Jurkat, Clone E6-1 (cell line): ENCODE data around the gene LGI2. TPM values are rescaled to one million over a fixed set of nuclear protein-coding genes. Genes with fewer than 3 reads are reported as not detected.
"Not testable (repeated sequence)": the region's sequence is repeated elsewhere in the genome, so short reads cannot be mapped to it uniquely, and the experiment has no call there.

Experiments
- DNase-seq: peaks from one replicate; pipeline ENCODE4 v3.0.0-alpha.2; 2011; ENCODE audit warnings: low read depth, low spot score
- H3K4me3 ChIP-seq: 2 replicates; pipeline ENCODE4 v1.5.1; 2011; ENCODE audit warnings: mild to moderate bottlenecking, low read length, control low read depth, moderate library complexity
- polyA plus RNA-seq: library from polyadenylated mRNA; unstranded; fragments of >200 nt; gene quantifications from one replicate; pipeline ENCODE4 v1.2.1, GENCODE V29; 2012; ENCODE audit warnings: missing spikeins; ENCODE audit not compliant: insufficient read length, insufficient read depth

The LGI2 gene
- polyA plus RNA-seq = not detected

- DNase-seq = no peak
- H3K4me3 ChIP-seq = no peak within 1 kb of the TSS
These were observed at the start of gene LGI2 for GRCh38 chr4:25030277-25031076. TSS of gene LGI2 (minus strand) at chr4:25030946. CDS start at chr4:25030693, 253 bp downstream.

GRCh38 chr4:25078523-25078922 is 47.8 kb upstream of the LGI2 start:
- H3K4me3 ChIP-seq = no peak overlapping the region
- no peak for DNase-seq

DNA sequence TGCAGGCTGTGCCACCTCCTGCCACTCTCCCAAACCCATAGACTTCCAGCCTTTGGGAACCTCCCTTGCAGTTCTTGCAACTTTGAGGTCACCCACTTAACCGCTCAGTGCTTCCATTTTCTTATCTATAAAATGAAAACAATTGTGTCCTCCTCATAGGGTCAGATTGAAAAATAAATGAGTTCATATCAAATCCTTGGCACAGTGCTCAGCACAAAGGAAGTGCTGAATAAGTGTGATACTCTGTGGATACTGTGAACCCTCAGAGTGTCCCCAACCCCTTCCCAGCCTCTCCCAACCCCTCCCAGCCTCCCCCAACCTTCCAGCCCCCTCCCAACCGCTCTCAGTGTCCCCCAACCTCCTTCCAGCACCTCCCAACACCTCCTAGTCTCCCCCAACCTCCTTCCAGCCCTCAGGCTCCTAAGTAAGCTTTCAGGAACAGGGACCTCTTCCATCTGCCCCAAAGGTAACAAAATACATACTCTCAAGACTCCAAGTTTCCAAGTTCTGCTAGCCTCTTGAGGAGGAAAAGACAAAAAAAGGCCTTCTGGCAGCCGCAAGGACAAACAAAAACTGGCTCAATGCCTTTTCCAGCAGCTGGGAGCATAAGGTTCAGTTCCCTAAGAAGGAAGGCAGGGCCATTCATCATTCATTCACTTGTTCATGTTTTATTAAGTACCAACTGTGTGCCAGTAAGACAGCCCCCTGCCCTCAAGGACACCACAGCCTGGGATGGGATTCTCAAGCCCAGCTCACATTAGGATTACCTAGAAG is 46.1 kb upstream of the LGI2 start:
- no peak overlapping the region for H3K4me3 ChIP-seq
- DNase-seq = no peak

DNA sequence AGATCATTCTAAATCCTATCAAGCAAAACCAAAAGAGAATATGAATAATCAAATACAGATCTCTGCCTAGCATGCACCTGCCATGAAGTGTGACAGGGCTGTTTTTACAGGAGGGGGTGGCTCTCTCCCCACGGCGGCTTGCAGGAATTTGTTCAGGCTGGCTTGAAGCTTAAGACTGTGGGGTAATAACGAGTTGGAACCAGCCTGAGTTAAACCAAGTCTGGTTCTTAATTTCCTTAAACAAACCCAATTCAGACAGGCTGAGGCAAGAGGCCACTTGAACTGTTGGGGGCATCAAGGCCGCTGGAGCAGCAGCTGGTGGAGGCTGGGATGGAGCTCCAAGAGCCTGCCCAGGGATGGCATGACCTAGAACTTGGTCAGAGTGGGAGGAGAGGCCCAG is 45.1 kb upstream of the LGI2 start:
- no peak overlapping the region for H3K4me3 ChIP-seq
- DNase-seq = no peak

- H3K4me3 ChIP-seq = no peak overlapping the region
- no peak for DNase-seq
These were observed 44.4 kb upstream of the LGI2 start for GRCh38 chr4:25075129-25075528.

DNA sequence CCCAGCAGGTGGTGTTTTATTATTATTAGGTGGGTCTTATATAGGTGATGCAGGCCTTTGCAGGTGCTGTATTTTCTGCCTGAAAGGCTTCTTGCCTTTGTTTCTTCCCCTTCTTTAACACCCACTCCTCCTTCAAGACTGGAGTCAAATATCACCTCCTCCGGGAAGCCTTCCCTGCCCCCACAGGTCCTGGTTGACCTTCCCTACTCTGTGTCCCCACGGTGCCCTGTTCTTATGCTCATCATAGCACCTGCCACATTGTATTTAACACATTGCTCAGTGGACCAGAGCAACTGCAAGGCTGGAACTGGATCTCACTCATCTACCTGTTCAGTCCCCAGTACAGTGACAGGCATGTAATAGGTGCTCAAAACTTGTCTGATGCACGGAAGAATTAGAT is 39.8 kb upstream of the LGI2 start:
- no peak overlapping the region for H3K4me3 ChIP-seq
- DNase-seq = no peak

- H3K4me3 ChIP-seq = no peak overlapping the region
- DNase-seq = no peak
These were observed 38.3 kb upstream of the LGI2 start for GRCh38 chr4:25069014-25069413.

DNA sequence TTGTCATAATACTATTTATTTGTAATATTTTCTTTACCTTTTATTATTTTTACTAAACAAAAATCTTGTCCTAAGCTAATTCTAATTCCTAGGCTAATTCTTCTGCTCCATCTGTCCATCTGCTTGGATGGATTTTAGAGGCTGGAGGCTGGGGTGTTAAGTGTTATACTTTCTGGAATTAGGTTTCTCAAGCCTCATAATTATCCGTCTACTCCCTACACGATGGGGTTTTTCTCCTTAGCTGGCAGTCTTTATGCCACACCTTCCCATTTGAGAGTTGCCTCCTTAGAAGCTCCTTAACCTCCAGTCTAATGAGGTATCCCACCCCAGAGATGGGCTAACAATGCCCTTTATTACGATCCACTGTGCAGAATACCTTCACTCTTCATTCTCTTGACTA is 37.6 kb upstream of the LGI2 start:
- no peak for DNase-seq
- no peak overlapping the region for H3K4me3 ChIP-seq

GRCh38 chr4:25065932-25066590 is 35.3 kb upstream of the LGI2 start:
- DNase-seq = no peak
- H3K4me3 ChIP-seq = no peak overlapping the region

DNA sequence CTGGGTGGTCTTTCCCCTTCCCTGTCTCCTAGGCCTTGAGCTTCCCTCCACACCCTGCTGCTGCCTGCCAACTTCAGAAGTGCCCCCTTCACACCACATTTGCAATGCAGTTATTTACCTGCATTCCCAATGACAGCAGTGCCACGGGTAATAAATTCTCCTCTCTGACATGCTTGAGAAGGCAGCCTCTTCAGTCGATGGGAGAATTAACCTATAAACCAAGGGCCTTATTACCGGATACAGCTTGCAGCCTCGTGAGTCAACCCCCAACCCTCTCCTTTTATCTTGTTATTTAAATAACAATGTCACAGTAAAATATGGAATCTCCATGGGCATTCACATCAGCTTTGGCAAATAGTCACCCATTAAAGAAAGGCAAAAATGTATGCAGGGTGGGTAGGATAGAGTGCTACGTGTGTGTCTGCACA is 34.7 kb upstream of the LGI2 start:
- no peak overlapping the region for H3K4me3 ChIP-seq
- DNase-seq = no peak

- not testable (repeated sequence) for DNase-seq, H3K4me3 ChIP-seq
These were observed 33.7 kb upstream of the LGI2 start for GRCh38 chr4:25064447-25064846.

DNA sequence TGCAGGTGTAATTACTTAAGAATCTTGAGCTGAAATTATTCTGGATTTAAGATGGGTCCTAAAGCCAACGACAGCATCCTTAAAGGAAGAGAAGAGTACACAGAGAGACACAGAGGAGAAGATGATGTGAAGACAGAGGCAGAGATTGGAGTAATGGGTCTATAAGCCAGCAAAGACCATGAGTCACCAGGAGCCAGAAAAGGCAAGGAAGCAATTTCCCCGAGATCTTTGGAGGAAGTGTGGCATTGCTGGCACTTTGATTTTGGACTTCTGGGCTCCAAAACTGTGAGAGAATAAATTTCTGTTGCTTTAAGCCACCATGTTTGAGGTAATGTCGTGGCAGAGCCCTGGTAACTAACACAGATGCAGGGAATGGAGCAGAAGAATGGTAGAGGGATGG is 32.4 kb upstream of the LGI2 start:
- no peak for DNase-seq
- no peak overlapping the region for H3K4me3 ChIP-seq

DNA sequence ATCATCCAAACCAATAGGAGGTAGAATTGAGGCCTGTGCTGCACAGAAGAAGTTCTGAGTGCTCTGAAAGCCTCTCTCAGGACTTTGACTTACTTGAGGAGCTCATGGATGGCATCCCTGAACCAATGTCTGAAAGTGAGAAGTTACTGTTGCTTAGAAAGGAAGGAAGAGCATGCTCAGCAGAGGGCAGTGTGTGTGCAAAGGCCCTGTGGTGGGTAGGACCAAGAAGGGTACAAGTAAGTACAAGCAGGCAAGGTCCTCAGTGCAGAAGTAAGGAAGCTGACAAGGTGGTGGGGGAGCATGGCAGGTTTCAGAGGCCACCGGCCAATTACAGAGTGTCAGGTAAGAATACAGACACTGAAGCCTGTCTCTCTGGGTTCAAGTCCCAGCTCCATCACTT is 31.4 kb upstream of the LGI2 start:
- DNase-seq = no peak
- no peak overlapping the region for H3K4me3 ChIP-seq

- no peak for DNase-seq
- H3K4me3 ChIP-seq = no peak overlapping the region
These were observed 30.9 kb upstream of the LGI2 start for GRCh38 chr4:25061602-25062001.

GRCh38 chr4:25060963-25061340 is 30.2 kb upstream of the LGI2 start:
- DNase-seq = no peak
- no peak overlapping the region for H3K4me3 ChIP-seq

DNA sequence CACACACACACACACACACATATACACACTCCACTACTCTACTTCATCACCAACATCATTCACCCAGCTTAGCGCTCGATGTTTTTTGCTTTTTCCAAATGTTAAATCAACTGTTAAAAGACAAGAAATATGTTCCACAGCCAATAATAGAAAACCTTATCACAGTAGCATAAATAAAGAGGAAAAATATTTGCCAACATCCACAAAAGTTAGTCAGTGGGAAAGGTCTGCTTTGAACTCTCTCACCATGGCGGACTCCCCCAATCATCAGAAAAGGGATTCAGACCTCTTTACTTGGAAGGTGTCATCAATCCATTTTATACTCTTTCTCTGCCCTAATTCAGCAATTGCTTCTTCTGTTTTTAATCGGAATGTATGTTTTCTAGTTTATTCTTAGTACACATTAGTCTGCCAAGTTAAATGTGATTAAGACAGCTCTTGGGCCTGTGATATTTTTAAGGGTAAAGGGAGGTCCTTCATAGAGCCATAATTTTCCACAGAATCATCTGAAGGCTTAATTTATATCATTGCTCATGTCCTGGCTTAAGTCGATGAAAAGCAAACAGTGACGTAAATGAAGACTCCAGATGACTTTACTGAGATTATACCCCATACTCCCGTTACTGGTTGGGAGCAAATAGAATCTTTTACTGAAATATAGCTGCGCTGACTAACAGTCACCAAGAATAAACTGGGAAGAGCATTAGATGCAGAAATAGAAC is 29.7 kb upstream of the LGI2 start:
- DNase-seq = no peak
- no peak overlapping the region for H3K4me3 ChIP-seq

DNA sequence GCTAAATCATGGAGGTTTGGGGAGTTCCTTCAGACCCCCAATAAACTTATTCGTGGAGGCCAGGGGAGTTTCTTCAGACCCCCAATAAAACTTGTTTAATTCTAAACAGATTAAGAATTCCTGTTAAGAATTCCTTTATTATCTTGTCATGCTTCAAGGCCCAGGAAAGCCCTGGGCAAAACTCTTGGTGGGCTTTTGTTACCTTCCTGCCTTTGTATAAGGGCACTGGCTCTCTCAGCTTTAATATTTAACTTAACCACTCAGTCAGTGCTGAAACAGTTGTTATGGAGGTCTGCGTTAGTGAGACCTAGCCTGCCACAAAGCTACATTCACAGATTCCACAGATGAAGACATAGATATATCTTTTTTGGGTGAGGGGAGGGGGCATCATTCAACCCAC is 29.0 kb upstream of the LGI2 start:
- DNase-seq = no peak
- no peak overlapping the region for H3K4me3 ChIP-seq

- DNase-seq = no peak
- H3K4me3 ChIP-seq = no peak overlapping the region
These were observed 28.1 kb upstream of the LGI2 start for GRCh38 chr4:25058796-25059195.

DNA sequence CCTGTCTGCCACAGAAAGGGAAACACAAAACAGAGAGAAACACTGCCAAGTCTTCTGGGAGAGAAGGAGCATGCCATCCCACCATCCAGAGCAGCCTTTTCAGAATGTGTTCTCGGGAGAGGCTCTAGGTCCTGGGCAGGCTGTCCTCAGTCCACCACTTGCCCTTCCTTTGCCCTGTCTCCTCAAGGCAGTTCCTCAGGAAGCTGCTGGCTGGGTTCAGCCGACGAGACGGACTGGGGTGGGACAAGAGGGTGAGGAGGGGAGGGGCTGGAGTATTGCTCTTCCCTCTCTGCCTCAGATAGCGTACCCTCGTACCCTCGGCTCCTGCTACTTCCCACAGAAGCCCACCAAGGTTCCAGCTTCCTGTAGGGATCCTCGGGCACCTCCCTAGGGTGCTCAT is 26.6 kb upstream of the LGI2 start:
- no peak overlapping the region for H3K4me3 ChIP-seq
- no peak for DNase-seq
